Neural progenitor cell (in vitro differentiated cells): ENCODE data around the gene BAIAP3.

Experiments
- CTCF ChIP-seq: fragments of 200-600 bp; sonication (generic); IDR thresholded peaks from 2 replicates; pipeline ENCODE4 v1.5.1; 2017; ENCODE audit warnings: antibody characterized with exemption, mild to moderate bottlenecking
- EZH2 ChIP-seq: fragments of 200-600 bp; sonication (generic); IDR thresholded peaks from 2 replicates; pipeline ENCODE4 v1.6.1; 2017; ENCODE audit warnings: antibody characterized with exemption, mild to moderate bottlenecking, moderate library complexity
- EZH2phosphoT487 ChIP-seq: fragments of 200-600 bp; sonication (generic); IDR thresholded peaks from 2 replicates; pipeline ENCODE4 v1.6.1; 2017; ENCODE audit warnings: antibody characterized with exemption

- no peak for TF ChIP-seq CTCF
- no peak for TF ChIP-seq EZH2phosphoT487
- no peak for TF ChIP-seq EZH2
These were observed 56.3 kb downstream of the BAIAP3 start for GRCh38 chr16:1389762-1390161.
